SHP77 (cell line): ENCODE measurements around the gene MDN1.
"Not testable (repeated sequence)": the region's sequence is repeated elsewhere in the genome, so short reads cannot be mapped to it uniquely, and the experiment has no call there.

Source experiments
- DNase-seq, 2 experiments: peaks; one replicate each; lab custom pipeline; 2025; lab: John Stamatoyannopoulos, UW

The MDN1 gene

GRCh38 chr6:89826029-89826528 lies 6.5 kb upstream of the MDN1 start:
- DNase-seq, result no peak

- no peak for DNase-seq
Observed at GRCh38 chr6:89818977-89819335, 638 bp downstream of the MDN1 start.

- no peak for DNase-seq
Observed at GRCh38 chr6:89817481-89817880, 2.1 kb downstream of the MDN1 start.

- DNase-seq, result not testable (repeated sequence)
Observed at GRCh38 chr6:89813422-89813821, 6.2 kb downstream of the MDN1 start.

- no peak for DNase-seq
Observed at GRCh38 chr6:89807581-89807980, 12.0 kb downstream of the MDN1 start.

- no peak for DNase-seq
Observed at GRCh38 chr6:89805814-89806371, 13.7 kb downstream of the MDN1 start.

GRCh38 chr6:89803271-89803670 lies 16.3 kb downstream of the MDN1 start:
- DNase-seq, result no peak

GRCh38 chr6:89799756-89800155 lies 19.8 kb downstream of the MDN1 start:
- no peak for DNase-seq

- DNase-seq, result no peak
Observed at GRCh38 chr6:89799096-89799495, 20.5 kb downstream of the MDN1 start.

- DNase-seq, result no peak
Observed at GRCh38 chr6:89797317-89797716, 22.3 kb downstream of the MDN1 start.

GRCh38 chr6:89794324-89794723 lies 25.3 kb downstream of the MDN1 start:
- DNase-seq, result no peak

- no peak for DNase-seq
Observed at GRCh38 chr6:89793586-89793985, 26.0 kb downstream of the MDN1 start.

GRCh38 chr6:89792881-89793280 lies 26.7 kb downstream of the MDN1 start:
- peak; percentile 25 to 33 for DNase-seq

GRCh38 chr6:89790403-89790802 lies 29.2 kb downstream of the MDN1 start:
- DNase-seq, result no peak

- DNase-seq, result no peak
Observed at GRCh38 chr6:89789980-89790379, 29.6 kb downstream of the MDN1 start.

GRCh38 chr6:89787660-89788328 lies 31.8 kb downstream of the MDN1 start:
- DNase-seq, result no peak

GRCh38 chr6:89786970-89787369 lies 32.6 kb downstream of the MDN1 start:
- DNase-seq, result no peak

GRCh38 chr6:89784838-89785237 lies 34.8 kb downstream of the MDN1 start:
- DNase-seq, result no peak

GRCh38 chr6:89783293-89783692 lies 36.3 kb downstream of the MDN1 start:
- not testable (repeated sequence) for DNase-seq

- DNase-seq, result no peak
Observed at GRCh38 chr6:89782222-89782621, 37.4 kb downstream of the MDN1 start.

- no peak for DNase-seq
Observed at GRCh38 chr6:89781070-89782034, 38.2 kb downstream of the MDN1 start.

GRCh38 chr6:89777455-89777854 lies 42.1 kb downstream of the MDN1 start:
- no peak for DNase-seq
